Astrocyte of the cerebellum (primary cell): ENCODE results near the gene SCNN1B.

Source experiments
- DNase-seq: peaks from one replicate; pipeline ENCODE4 v3.0.0-alpha.2; 2011; ENCODE audit warnings: low read depth
- H3K4me3 ChIP-seq: 2 replicates; pipeline ENCODE4 v1.5.1; 2011; ENCODE audit warnings: mild to moderate bottlenecking, low read depth, low read length, moderate library complexity
- in situ Hi-C: cut with HindIII; loops from 2 replicates; pipeline ENCODE4 v1.10.0; 2017; ENCODE audit warnings: low sequenced_read_pairs
- TF ChIP-seq, protein P1 (sequence below): IDR thresholded peaks from 2 replicates; pipeline ENCODE4 v1.5.1; 2012; ENCODE audit warnings: low read length, low read depth, moderate library complexity, mild to moderate bottlenecking; ENCODE audit errors: missing control alignments

The SCNN1B gene

DNA sequence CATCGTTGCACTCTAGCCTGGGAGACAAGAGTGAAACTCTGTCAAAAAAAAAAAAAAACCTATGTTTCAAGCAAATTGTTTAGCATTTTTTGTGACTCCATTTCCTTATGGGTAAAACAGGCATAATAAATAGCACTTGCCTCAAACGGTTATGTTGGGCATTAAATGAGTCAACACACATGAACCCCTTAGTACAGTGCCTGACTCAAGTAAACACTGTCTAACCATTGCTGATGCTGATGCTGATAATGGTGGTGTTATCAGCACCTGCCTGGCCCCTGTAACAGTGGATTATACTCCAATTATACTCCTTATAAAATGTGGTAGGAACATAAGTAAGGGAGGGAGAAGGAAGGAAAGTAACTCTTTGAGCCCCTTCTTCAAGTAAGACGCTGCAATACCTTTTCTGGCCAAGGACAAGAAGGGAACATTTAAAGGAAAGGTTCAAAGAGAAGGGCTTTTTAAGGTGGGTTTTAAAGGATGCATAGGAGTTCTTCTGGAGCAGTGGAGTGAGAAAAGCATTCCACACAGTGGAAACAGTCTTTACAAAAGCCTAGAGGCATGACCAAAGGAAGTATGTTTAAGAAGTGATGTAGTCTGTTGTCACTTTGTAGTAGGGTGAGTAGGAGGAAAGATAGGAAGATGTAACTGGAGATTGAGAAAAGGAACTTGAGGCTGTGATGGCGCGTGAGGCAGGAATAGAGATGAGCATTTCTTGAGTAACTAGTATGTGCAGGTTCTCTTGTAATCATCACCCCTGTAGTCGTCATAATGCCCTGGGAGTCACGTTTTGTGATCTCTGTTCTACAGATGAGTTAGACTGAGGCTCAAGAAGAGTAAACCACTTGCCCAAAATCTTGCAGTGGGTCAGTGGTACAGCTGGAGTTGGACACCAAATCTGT is 4.3 kb downstream of the SCNN1B start:
- H3K4me3 ChIP-seq: no peak overlapping the region
- TF ChIP-seq, protein P1, sequence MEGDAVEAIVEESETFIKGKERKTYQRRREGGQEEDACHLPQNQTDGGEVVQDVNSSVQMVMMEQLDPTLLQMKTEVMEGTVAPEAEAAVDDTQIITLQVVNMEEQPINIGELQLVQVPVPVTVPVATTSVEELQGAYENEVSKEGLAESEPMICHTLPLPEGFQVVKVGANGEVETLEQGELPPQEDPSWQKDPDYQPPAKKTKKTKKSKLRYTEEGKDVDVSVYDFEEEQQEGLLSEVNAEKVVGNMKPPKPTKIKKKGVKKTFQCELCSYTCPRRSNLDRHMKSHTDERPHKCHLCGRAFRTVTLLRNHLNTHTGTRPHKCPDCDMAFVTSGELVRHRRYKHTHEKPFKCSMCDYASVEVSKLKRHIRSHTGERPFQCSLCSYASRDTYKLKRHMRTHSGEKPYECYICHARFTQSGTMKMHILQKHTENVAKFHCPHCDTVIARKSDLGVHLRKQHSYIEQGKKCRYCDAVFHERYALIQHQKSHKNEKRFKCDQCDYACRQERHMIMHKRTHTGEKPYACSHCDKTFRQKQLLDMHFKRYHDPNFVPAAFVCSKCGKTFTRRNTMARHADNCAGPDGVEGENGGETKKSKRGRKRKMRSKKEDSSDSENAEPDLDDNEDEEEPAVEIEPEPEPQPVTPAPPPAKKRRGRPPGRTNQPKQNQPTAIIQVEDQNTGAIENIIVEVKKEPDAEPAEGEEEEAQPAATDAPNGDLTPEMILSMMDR: no peak
- in situ Hi-C loops: no loop called here
- no peak for DNase-seq

DNA sequence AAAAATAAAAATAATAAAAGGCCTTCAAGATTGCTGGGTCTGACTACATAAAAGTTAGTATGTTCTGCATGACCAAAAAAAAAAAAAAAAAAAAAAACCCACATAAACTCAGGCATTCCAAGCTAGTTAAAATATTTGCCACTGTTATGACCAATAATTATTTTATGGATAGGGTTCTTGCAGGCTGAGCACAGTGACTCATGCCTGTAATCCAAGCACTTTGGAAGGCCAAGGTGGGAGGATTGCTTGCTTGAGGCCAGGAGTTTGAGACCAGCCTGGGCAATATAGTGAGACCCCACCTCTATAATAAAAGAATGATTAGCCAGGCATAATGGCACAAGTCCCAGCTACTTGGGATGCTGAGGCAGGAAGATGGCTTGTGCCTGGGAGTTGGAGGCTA is 8.1 kb downstream of the SCNN1B start:
- in situ Hi-C loops: no loop called here
- TF ChIP-seq, protein P1: no peak
- no peak overlapping the region for H3K4me3 ChIP-seq
- DNase-seq: no peak

DNA sequence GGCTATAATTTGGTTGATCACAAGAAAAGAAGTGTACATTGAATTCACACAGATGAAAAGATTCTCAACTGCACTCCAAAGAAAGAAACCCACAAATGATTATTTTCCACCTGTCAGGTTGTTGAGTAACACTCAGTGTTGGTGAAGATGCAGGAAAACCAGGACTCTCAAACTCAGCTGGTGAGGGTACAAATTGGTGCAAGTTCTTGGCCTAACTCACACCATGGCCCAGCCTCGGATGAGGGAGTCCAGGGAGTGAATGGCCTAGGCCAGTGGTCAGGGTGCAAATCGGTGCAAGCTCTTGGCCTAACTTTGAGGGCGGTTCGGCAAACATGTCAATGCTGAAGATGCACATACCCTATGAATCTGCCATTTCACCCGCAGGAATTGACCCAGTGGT is 8.6 kb downstream of the SCNN1B start:
- TF ChIP-seq, protein P1: no peak
- no peak for DNase-seq
- H3K4me3 ChIP-seq: no peak overlapping the region
- in situ Hi-C loops: no loop called here

- in situ Hi-C loops: no loop called here
- TF ChIP-seq, protein P1: no peak
- no peak for DNase-seq
- no peak overlapping the region for H3K4me3 ChIP-seq
These were observed 14.1 kb downstream of the SCNN1B start for GRCh38 chr16:23316232-23316631.

DNA sequence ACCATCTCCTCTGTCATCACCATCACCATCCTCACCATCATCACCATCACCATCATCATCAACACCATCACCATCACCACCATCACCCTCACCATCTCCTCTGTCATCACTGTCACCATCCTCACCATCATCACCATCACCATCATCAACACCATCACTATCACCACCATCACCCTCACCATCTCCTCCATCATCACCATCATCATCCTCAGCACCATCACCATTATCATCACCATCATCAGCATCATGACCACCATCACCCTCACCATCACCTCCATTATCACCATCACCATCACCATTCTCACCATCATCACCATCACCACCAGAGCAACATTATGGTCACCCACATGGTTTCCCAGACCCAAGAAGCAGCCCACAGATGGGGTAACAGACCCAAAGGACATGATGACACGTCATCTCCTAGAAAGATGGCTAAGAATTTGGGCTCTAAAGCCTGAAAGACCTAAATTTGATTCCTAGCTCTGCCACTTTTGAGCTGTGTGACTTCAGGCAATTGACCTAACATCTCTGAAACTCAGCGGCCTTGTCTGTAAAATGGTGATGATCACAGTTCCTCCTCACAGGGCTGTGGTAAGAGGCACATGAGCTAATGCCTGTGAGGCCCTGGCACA is 14.6 kb downstream of the SCNN1B start:
- no peak overlapping the region for H3K4me3 ChIP-seq
- no peak for DNase-seq
- TF ChIP-seq, protein P1: no peak
- in situ Hi-C loops: no loop called here

DNA sequence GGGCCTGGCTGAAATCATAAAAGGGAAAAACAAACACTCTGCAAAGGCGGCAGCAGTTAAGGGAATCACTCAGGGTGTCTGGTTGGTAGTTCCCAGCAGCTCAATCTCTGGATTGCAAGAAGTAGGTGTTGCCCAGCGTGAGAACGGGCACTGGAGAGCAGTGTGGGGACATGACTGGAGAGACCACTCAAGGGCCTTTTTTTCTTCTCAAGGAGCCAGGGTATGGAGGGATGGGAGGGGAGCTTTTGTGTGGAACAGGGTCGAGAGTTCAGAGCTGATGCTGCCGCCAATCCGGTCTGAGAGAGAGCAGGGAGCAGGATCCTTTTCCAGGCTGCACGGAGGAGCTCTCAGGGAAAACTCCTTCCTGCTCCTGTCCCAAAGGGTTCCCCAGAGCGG is 15.2 kb downstream of the SCNN1B start:
- TF ChIP-seq, protein P1: no peak
- no peak overlapping the region for H3K4me3 ChIP-seq
- DNase-seq: no peak
- in situ Hi-C loops: no loop called here
